Inferior parietal cortex (tissue), 1 donor: ENCODE measurements around the gene CLDND2.

Source experiments
- DNase-seq: peaks from one replicate; pipeline ENCODE4 v3.0.0-alpha.2; 2016; ENCODE audit errors: extremely low spot score

Gene CLDND2

GRCh38 chr19:51354742-51355148 is 14.1 kb downstream of the CLDND2 start:
- peak; percentile 48 for DNase-seq

- DNase-seq: no peak
Observed at GRCh38 chr19:51354103-51354741, 14.6 kb downstream of the CLDND2 start.

GRCh38 chr19:51352783-51353360 is 15.9 kb downstream of the CLDND2 start:
- DNase-seq: no peak

- DNase-seq: no peak
Observed at GRCh38 chr19:51351266-51351990, 17.4 kb downstream of the CLDND2 start.

GRCh38 chr19:51347209-51347928 is 21.4 kb downstream of the CLDND2 start:
- no peak for DNase-seq

- no peak for DNase-seq
Observed at GRCh38 chr19:51346742-51347141, 22.1 kb downstream of the CLDND2 start.

GRCh38 chr19:51345076-51345620 is 23.7 kb downstream of the CLDND2 start:
- DNase-seq: no peak

GRCh38 chr19:51342631-51343569 is 25.9 kb downstream of the CLDND2 start:
- DNase-seq: no peak

- DNase-seq: no peak
Observed at GRCh38 chr19:51341976-51342580, 26.7 kb downstream of the CLDND2 start, which contains the start of gene VSIG10L. Gene VSIG10L (minus strand): TSS chr19:51342139. CDS start chr19:51342124, 15 bp downstream.

GRCh38 chr19:51341066-51341465 is 27.7 kb downstream of the CLDND2 start:
- no peak for DNase-seq

GRCh38 chr19:51339687-51340656 is 28.8 kb downstream of the CLDND2 start:
- peak; percentile 77 for DNase-seq

- no peak for DNase-seq
Observed at GRCh38 chr19:51339313-51339686, 29.5 kb downstream of the CLDND2 start.

GRCh38 chr19:51338563-51339312 is 30.1 kb downstream of the CLDND2 start:
- DNase-seq: peak; percentile 61

GRCh38 chr19:51337861-51338562 is 30.8 kb downstream of the CLDND2 start:
- no peak for DNase-seq

GRCh38 chr19:51337141-51337860 is 31.5 kb downstream of the CLDND2 start:
- no peak for DNase-seq

GRCh38 chr19:51333836-51334460 is 34.9 kb downstream of the CLDND2 start:
- no peak for DNase-seq

GRCh38 chr19:51331716-51332115 is 37.1 kb downstream of the CLDND2 start:
- DNase-seq: no peak
